H1 (cell line): ENCODE data around the gene MPC1. TPM values are rescaled to one million over a fixed set of nuclear protein-coding genes. Genes with fewer than 3 reads are reported as not detected.

Experiments
- CTCF ChIA-PET: fragments of 300-600 bp; sonication (Branson Sonifier 250); formaldehyde crosslinking; loops from one replicate; lab custom pipeline; 2021; ENCODE audit not compliant: partially characterized antibody; lab: Charles Lee
- POLR2A ChIA-PET: fragments of 300-600 bp; sonication (Branson Sonifier 250); formaldehyde crosslinking; loops from one replicate; lab custom pipeline; 2021; ENCODE audit warnings: inconsistent platforms; ENCODE audit not compliant: partially characterized antibody; lab: Charles Lee
- DNase-seq, 2 experiments: peaks; one replicate each; pipeline versions ENCODE4 v3.0.0 to v3.0.0-alpha.2; 2010 to 2022; ENCODE audit warnings: low spot score in 2 of 2, low read depth in 1 of 2, mixed read lengths in 1 of 2
- FAIRE-seq: peaks from 2 replicates; lab custom pipeline; 2011; peaks lifted over from hg19 to GRCh38; lab: Jason Lieb, UNC
- H2AFZ ChIP-seq: 2 replicates; pipeline ENCODE4 v1.8.1; 2012; ENCODE audit warnings: low read length, inconsistent platforms
- H2AK5ac ChIP-seq: 2 replicates; pipeline ENCODE4 v1.6.1; 2013; ENCODE audit warnings: low read depth, low read length
- H2BK120ac ChIP-seq: replicated peaks from 2 replicates; pipeline ENCODE3; 2013; ENCODE audit warnings: low read depth, low read length, inconsistent platforms
- H2BK12ac ChIP-seq: 2 replicates; pipeline ENCODE4 v1.6.1; 2013; ENCODE audit warnings: low read depth, low read length
- H2BK15ac ChIP-seq: 2 replicates; pipeline ENCODE4 v1.6.1; 2013; ENCODE audit warnings: low read length
- H2BK20ac ChIP-seq: 2 replicates; pipeline ENCODE4 v1.6.1; 2013; ENCODE audit warnings: low read length
- H2BK5ac ChIP-seq: 2 replicates; pipeline ENCODE4 v1.6.1; 2013; ENCODE audit warnings: low read depth, low read length
- H3K14ac ChIP-seq: 2 replicates; pipeline ENCODE4 v1.6.1; 2013; ENCODE audit warnings: inconsistent platforms; ENCODE audit not compliant: insufficient read length
- H3K18ac ChIP-seq: 2 replicates; pipeline ENCODE4 v1.6.1; 2013; ENCODE audit warnings: low read length; ENCODE audit errors: extremely low read depth
- H3K23ac ChIP-seq: 2 replicates; pipeline ENCODE4 v1.6.1; 2013; ENCODE audit warnings: inconsistent platforms; ENCODE audit not compliant: insufficient read length
- H3K23me2 ChIP-seq: 2 replicates; pipeline ENCODE4 v1.6.1; 2013; ENCODE audit warnings: low read depth, low read length
- H3K27ac ChIP-seq: 2 replicates; pipeline ENCODE4 v1.6.1; 2011; ENCODE audit warnings: low read depth, low read length, inconsistent platforms
- H3K27me3 ChIP-seq, 4 experiments: replicated peaks in 1 of 4; 1 replicate in 1 of 4; 2 replicates in 3 of 4; pipeline versions ENCODE4 v1.6.1 to v1.8.1; 2011 to 2013; ENCODE audit warnings: low read length in 3 of 4, mild to moderate bottlenecking in 3 of 4, inconsistent platforms in 2 of 4, mixed read lengths in 2 of 4, moderate library complexity in 1 of 4; ENCODE audit not compliant: control insufficient read depth in 3 of 4, insufficient read depth in 3 of 4; ENCODE audit errors: extremely low read depth in 1 of 4
- H3K36me3 ChIP-seq, 4 experiments: 2 replicates each; pipeline versions ENCODE4 v1.6.1 to v1.8.1; 2011 to 2013; ENCODE audit warnings: mild to moderate bottlenecking in 4 of 4, low read length in 3 of 4, moderate library complexity in 2 of 4, control low read depth in 1 of 4, inconsistent platforms in 1 of 4; ENCODE audit not compliant: insufficient read depth in 4 of 4, control insufficient read depth in 2 of 4
- H3K4ac ChIP-seq: replicated peaks from 2 replicates; pipeline ENCODE3; 2013; ENCODE audit warnings: low read length, low read depth, mixed read lengths, inconsistent platforms; ENCODE audit not compliant: insufficient read length
- H3K4me1 ChIP-seq, 4 experiments: replicated peaks in 1 of 4; 1 replicate in 1 of 4; 2 replicates in 3 of 4; pipeline versions ENCODE4 v1.6.1 to v1.8.1; 2011 to 2013; ENCODE audit warnings: low read length in 3 of 4, inconsistent platforms in 2 of 4, mixed read lengths in 1 of 4; ENCODE audit not compliant: insufficient read depth in 4 of 4, control insufficient read depth in 3 of 4
- H3K4me2 ChIP-seq, 2 experiments: 2 replicates each; pipeline versions ENCODE4 v1.6.1 to v1.8.1; 2011 to 2013; ENCODE audit warnings: low read depth in 2 of 2, low read length in 2 of 2, control low read depth in 1 of 2, inconsistent platforms in 1 of 2, mild to moderate bottlenecking in 1 of 2; ENCODE audit not compliant: insufficient read depth in 1 of 2
- H3K4me3 ChIP-seq, 4 experiments: fragments of 200-600, 300-600 bp in 1 of 4; sonication (generic), shearing (Covaris generic), sonication (Bioruptor Twin) in 1 of 4; 2 replicates each; pipeline versions ENCODE4 v1.5.1 to v1.8.1; 2011 to 2016; ENCODE audit warnings: low read length in 4 of 4, low read depth in 3 of 4, control low read depth in 2 of 4, inconsistent platforms in 2 of 4, mild to moderate bottlenecking in 2 of 4, mixed read lengths in 1 of 4, moderate library complexity in 1 of 4; ENCODE audit not compliant: insufficient read depth in 2 of 4; ENCODE audit errors: extremely low read depth in 1 of 4
- H3K56ac ChIP-seq: replicated peaks from 2 replicates; pipeline ENCODE3; 2013; ENCODE audit warnings: low read depth, mild to moderate bottlenecking, mixed read lengths, low read length, inconsistent platforms; ENCODE audit not compliant: insufficient read length
- H3K79me1 ChIP-seq: 2 replicates; pipeline ENCODE4 v1.6.1; 2013; ENCODE audit warnings: low read depth, low read length, control low read depth
- H3K79me2 ChIP-seq, 2 experiments: 2 replicates each; pipeline versions ENCODE4 v1.6.1 to v1.8.1; 2012 to 2013; ENCODE audit warnings: low read length in 2 of 2, mild to moderate bottlenecking in 2 of 2, inconsistent platforms in 1 of 2; ENCODE audit not compliant: insufficient read depth in 2 of 2, control insufficient read depth in 1 of 2
- H3K9ac ChIP-seq, 4 experiments: replicated peaks in 1 of 4; 1 replicate in 1 of 4; 2 replicates in 3 of 4; pipeline versions ENCODE4 v1.6.1 to v1.8.1; 2011 to 2013; ENCODE audit warnings: low read depth in 3 of 4, low read length in 3 of 4, control low read depth in 2 of 4, mild to moderate bottlenecking in 2 of 4, moderate library complexity in 2 of 4, inconsistent platforms in 1 of 4; ENCODE audit errors: extremely low read depth in 1 of 4
- H3K9me3 ChIP-seq, 2 experiments: 2 replicates each; pipeline versions ENCODE4 v1.6.1 to v1.8.1; 2012 to 2013; ENCODE audit warnings: mild to moderate bottlenecking in 2 of 2, moderate library complexity in 2 of 2, control low read depth in 1 of 2, inconsistent platforms in 1 of 2, low read depth in 1 of 2, low read length in 1 of 2, mixed read lengths in 1 of 2; ENCODE audit not compliant: insufficient read depth in 2 of 2
- H4K20me1 ChIP-seq, 2 experiments: replicated peaks in 1 of 2; 2 replicates each; pipeline versions ENCODE3 to v1.8.1; 2011 to 2013; ENCODE audit warnings: inconsistent platforms in 2 of 2, low read length in 2 of 2, mild to moderate bottlenecking in 1 of 2; ENCODE audit not compliant: insufficient read depth in 2 of 2, control insufficient read depth in 1 of 2
- H4K5ac ChIP-seq: 2 replicates; pipeline ENCODE4 v1.6.1; 2013; ENCODE audit warnings: low read length, low read depth, mixed read lengths, inconsistent platforms; ENCODE audit not compliant: insufficient read length
- H4K8ac ChIP-seq: 2 replicates; pipeline ENCODE4 v1.8.0; 2013; ENCODE audit warnings: mild to moderate bottlenecking, moderate library complexity, low read length, inconsistent platforms; ENCODE audit not compliant: insufficient read depth; ENCODE audit errors: extremely low read depth
- H4K91ac ChIP-seq: replicated peaks from 2 replicates; pipeline ENCODE3; 2013; ENCODE audit warnings: low read length, mixed read lengths, inconsistent platforms; ENCODE audit not compliant: insufficient read length
- BACH1 ChIP-seq: IDR thresholded peaks from 2 replicates; pipeline ENCODE4 v1.6.1; 2012; ENCODE audit warnings: low read length, improper control_type of control experiment
- CHD1 ChIP-seq: IDR thresholded peaks from 2 replicates; pipeline ENCODE4 v1.6.1; 2012; ENCODE audit warnings: low read depth, low read length, improper control_type of control experiment
- E2F6 ChIP-seq: IDR thresholded peaks from 2 replicates; pipeline ENCODE4 v1.6.1; 2012; ENCODE audit warnings: inconsistent platforms
- KDM1A ChIP-seq: fragments of 200-600, 300-600 bp; sonication (generic); IDR thresholded peaks from 2 replicates; pipeline ENCODE4 v1.7.1; 2016; ENCODE audit warnings: mild to moderate bottlenecking, low read length, borderline replicate concordance
- MAFK ChIP-seq: IDR thresholded peaks from 2 replicates; pipeline ENCODE4 v1.6.1; 2012; ENCODE audit warnings: low read depth, mild to moderate bottlenecking, improper control_type of control experiment, low read length
- POLR2AphosphoS5 ChIP-seq: IDR thresholded peaks from 2 replicates; pipeline ENCODE4 v1.6.1; 2011; ENCODE audit warnings: low read depth, low read length
- POU5F1 ChIP-seq: IDR thresholded peaks from 2 replicates; pipeline ENCODE4 v1.6.1; 2011; ENCODE audit warnings: low read depth, mild to moderate bottlenecking, low read length, moderate library complexity
- WGBS, 2 experiments: shearing (Covaris generic) in 1 of 2; methylation state at CpG; one replicate each; pipeline versions ENCODE4 v1.1.6 to v1.1.7; 2013 to 2015; ENCODE audit warnings: low lambda C conversion rate in 2 of 2, mixed read lengths in 2 of 2, inconsistent platforms in 1 of 2, low coverage in 1 of 2, missing lambda C conversion rate in 1 of 2; ENCODE audit not compliant: insufficient replicate concordance in 2 of 2, insufficient coverage in 1 of 2, insufficient read length in 1 of 2; ENCODE audit errors: extremely low coverage in 1 of 2, missing lambda C conversion rate in 1 of 2; 5-methylcytosine and 5-hydroxymethylcytosine counted together
- polyA plus RNA-seq, 7 experiments: library from polyadenylated mRNA; depleted of rRNA in 3 of 7; stranded (reverse) in 5 of 7; unstranded in 2 of 7; fragments of >200 nt in 5 of 7; fragments of 200-250 nt in 2 of 7; gene quantifications; 1 replicate in 5 of 7; 2 replicates in 1 of 7; 4 replicates in 1 of 7; pipeline versions ENCODE4 v1.2.1 to v1.2.3, GENCODE V29; 2011 to 2013; ENCODE audit warnings: missing spikeins in 2 of 7, mixed read lengths in 2 of 7
- total RNA-seq: library from RNA; stranded (reverse); fragmentation: NEBNext Ultra II Directional; extraction: Animal tissue kit (Norgen Biotek cat#: 25700); gene quantifications from 2 replicates; pipeline ENCODE4 v1.2.1, GENCODE V29; 2021

MPC1 gene
- total and polyA plus RNA-seq, 2 of the 8 experiments (the other 6 are each of a cell fraction or from before 2014, with no cell fraction given): 10.2 to 12.6 TPM

DNA sequence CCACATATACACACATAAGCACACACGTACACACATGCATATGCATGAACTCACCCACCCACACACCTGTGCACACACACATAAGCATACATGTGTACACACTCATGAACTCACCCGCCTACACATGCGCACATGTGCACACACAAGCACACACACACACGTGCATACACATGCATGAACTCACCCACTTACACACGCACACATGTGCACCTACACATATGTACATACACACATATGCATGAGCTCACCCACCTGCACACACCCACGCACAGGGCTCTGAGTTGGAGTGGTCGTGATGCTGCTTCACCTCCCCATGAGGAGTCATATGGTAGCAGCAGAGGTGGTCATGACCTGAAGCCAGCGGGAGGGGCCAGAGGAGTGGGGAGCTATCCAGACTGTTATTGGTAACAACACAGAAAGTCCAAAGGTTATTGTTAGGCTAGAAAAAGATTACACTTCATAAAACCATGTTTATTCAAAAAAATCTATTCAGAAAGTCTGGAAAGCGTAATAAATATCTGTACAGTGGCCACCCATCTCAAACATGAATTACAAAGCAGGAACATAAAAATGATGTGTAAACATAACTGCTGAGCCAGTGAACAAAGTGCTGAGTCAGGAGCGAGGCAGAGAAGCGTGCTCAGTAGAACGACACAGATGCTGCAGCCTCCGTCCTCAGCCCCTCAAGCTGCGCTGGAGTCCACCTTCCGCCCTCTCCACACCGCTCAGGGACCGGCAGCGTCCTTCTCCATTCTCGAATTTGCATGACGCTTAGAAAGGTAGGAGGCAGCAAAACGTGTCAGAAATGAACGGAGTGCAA lies 26.4 kb upstream of the MPC1 start:
- H3K23ac ChIP-seq: no peak overlapping the region
- WGBS, 2 experiments: 86% methylated on average over 22 of the region's 22 CpGs; no CpG with 5 or more reads in 1 of the 2 experiments
- H3K56ac ChIP-seq: no peak overlapping the region
- H3K79me1 ChIP-seq: peaks cover 2% of the 10 kb centered on the region; the same call in 1 of the 2 replicates
- H2BK5ac ChIP-seq: no peak overlapping the region
- TF ChIP-seq POU5F1 (no peak), POLR2AphosphoS5 (peak; percentile 14; the same call in 1 of the 2 replicates), KDM1A (no peak), BACH1 (peak; percentile 86), E2F6 (no peak), CHD1 (no peak), MAFK (peak; percentile 83)
- H2BK12ac ChIP-seq: no peak overlapping the region
- peaks cover 0 to 3% (median 0%) of the 10 kb centered on the region in 4 experiments; a peak in 2 of 7 replicates for H3K4me1 ChIP-seq
- no peak overlapping the region for H3K18ac ChIP-seq
- peaks cover 0 to 4% of the 10 kb centered on the region in 2 experiments for H4K20me1 ChIP-seq
- 0 out of 2 replicates have a peak overlapping the region, but pooled peaks have one; percentile 6 for H2BK15ac ChIP-seq
- no peak overlapping the region for H2BK120ac ChIP-seq
- no peak overlapping the region for H4K8ac ChIP-seq
- no peak overlapping the region for H4K5ac ChIP-seq
- H2BK20ac ChIP-seq: no peak overlapping the region
- H3K27ac ChIP-seq: no peak overlapping the region
- ChIA-PET CTCF (interaction anchor here (0.7 to 2.4 kb wide), 5 partner anchors 8 to 147 kb away, joined by 3 to 15 read pairs (median 3); no protein-coding TSS in a partner anchor), POLR2A (no interaction called here)
- no peak overlapping the region for H3K4me3 ChIP-seq
- H2AFZ ChIP-seq: no peak overlapping the region
- H4K91ac ChIP-seq: no peak overlapping the region
- FAIRE-seq (no peak), DNase-seq (no peak)
- no peaks in the 10 kb centered on the region for H3K79me2 ChIP-seq
- no peaks in the 10 kb centered on the region for H3K9me3 ChIP-seq
- H3K27me3 ChIP-seq: no peaks in the 10 kb centered on the region
- no peak overlapping the region for H3K4ac ChIP-seq
- H3K23me2 ChIP-seq: no peaks in the 10 kb centered on the region
- H2AK5ac ChIP-seq: no peak overlapping the region; the same call in 1 of the 2 replicates
- H3K9ac ChIP-seq: no peak overlapping the region
- no peak overlapping the region for H3K4me2 ChIP-seq
- H3K14ac ChIP-seq: no peak overlapping the region
- H3K36me3 ChIP-seq: peaks cover 0 to 3% (median 0%) of the 10 kb centered on the region in 4 experiments; a peak in 2 of 8 replicates
